HG02763 (cell line): ENCODE measurements around the gene TRAPPC3L.

ENCODE experiments used
- ATAC-seq: cut with Tn5 transposase; IDR thresholded peaks from one replicate; pipeline ENCODE4 v1.9.1; 2021; ENCODE audit warnings: mild to moderate bottlenecking, moderate library complexity; ENCODE audit not compliant: unreplicated experiment

The TRAPPC3L gene

DNA sequence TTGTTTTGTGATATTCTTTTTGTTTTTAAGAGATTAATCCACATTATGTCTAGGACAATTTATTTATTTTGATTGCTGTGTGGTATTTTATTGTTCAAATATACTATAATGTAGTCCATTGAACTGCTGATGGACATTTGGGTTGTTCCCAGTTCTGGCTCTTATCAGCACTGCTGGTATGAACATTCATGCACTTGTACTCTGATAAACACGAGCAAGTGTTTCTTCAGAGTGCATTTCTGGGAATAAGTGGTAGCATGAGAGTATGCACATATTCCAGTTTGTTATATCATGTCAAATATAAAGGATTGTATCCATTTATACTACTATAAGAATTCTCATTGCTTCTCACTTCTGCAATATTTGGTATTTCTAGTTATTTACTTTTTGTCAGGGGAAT, 77.2 kb downstream of the TRAPPC3L start:
- no peak for ATAC-seq

DNA sequence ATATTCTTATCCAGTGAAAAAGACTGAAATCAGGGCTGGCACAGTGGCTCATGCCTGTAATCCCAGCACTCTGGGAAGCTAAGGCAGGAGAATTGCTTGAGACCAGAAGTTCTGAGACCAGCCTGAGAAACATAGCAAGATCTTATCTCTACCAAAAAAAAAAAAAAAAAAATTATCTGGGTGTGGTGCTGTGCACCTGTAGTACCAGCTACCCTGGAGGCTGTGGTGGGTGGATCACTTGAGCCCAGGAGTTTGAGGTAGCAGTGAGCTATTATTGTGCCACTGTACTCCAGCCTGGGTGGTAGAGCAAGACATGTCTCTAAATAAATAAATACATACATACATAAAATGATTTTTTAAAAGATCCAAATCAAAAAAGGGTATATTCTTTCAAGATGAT, 78.0 kb downstream of the TRAPPC3L start:
- no peak for ATAC-seq

DNA sequence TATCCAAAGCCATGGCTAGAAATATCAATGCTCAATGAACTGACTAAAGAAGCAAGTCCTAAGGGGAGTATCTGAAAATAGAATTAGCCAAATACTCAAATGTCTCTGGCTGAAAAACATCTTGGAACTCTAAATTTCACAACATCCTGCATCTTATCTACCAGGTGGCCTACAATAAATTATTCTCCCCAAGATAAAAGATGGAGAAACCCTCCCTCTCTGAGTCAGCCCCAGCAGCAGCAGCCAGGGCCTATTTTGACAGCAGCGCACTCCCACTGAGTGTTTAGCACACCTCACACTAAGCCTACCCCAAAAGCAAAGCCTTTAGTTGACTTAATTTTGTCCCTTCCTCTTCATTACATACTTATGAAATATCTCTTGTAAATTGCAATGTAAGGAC, 78.4 kb downstream of the TRAPPC3L start:
- no peak for ATAC-seq

- ATAC-seq = no peak
Observed at GRCh38 chr6:116465246-116465645, 80.2 kb downstream of the TRAPPC3L start.

DNA sequence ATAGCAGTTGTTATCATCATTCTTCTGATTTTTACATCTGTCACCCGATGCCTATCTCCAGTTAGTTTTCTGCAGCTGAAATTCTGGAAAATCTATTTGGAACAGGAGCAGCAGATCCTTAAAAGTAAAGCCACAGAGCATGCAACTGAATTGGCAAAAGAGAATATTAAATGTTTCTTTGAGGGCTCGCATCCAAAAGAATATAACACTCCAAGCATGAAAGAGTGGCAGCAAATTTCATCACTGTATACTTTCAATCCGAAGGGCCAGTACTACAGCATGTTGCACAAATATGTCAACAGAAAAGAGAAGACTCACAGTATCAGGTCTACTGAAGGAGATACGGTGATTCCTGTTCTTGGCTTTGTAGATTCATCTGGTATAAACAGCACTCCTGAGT, 82.2 kb downstream of the TRAPPC3L start:
- ATAC-seq = no peak

GRCh38 chr6:116461932-116462885, 83.3 kb downstream of the TRAPPC3L start:
- peak; percentile 84 for ATAC-seq

GRCh38 chr6:116461331-116461931, 84.1 kb downstream of the TRAPPC3L start, which contains the start of gene CALHM6:
CALHM6 (plus strand) TSS chr6:116461375; CDS start chr6:116461930, 555 bp downstream.
- no peak for ATAC-seq

DNA sequence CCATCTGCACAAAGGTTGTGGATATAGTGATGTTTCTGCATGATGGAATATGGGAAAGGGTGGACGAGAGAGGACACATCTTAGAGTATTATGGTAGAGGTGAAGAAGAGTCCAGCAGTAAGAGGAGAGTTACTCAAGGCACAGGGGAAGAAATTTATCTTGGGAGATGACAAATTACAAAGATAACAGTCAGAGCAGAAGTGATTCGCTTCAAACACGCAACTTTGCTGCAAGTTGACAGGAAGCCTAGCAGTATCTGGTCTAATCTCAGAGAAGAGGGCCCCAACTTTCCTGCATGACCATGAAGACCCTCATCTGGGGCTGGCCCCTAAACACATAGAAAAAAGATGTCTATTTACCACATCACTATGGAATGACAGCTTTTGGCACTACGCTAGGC, 85.6 kb downstream of the TRAPPC3L start:
- no peak for ATAC-seq

DNA sequence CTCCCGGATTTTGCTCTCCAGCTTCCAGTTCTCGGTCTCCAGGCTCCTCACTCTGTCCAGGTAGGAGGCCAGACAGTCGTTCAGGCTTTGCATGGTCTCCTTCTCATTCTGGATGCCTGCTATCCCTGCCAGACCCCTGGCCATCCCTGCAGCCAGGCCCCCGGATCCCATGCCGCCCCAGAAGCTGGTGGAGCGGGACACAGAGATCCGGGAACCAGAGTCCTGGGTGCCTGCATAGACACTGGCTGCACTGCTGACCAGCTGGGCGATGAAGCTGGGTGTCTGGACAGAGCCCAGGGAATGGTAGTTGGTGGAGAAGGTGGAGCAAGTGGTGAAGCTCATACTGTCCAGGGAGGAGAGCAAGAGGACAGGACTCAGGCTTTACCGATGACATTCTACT, 87.2 kb downstream of the TRAPPC3L start:
- no peak for ATAC-seq

GRCh38 chr6:116456927-116457326, 88.6 kb downstream of the TRAPPC3L start:
- no peak for ATAC-seq

DNA sequence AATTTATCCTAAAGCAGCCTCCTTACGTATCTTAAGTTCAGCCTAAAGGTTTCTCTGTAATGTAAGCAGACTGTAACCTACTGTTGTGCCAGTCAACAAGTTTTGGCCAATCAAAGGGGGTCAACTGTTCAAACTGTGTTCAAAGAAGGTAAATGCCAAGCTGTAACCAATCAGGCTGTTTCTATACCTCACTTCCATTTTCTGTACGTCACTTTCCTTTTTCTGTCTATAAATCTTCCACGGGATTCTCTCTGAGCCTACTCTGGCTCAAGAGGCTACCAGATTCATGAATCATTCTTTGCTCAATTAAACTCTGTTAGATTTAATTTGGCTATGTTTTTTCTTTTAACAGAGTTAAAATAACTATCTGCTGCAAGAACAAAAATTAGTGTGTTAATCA, 89.4 kb downstream of the TRAPPC3L start:
- ATAC-seq = no peak

- no peak for ATAC-seq
Observed at GRCh38 chr6:116452531-116452930, 93.0 kb downstream of the TRAPPC3L start.

- no peak for ATAC-seq
Observed at GRCh38 chr6:116451916-116452315, 93.6 kb downstream of the TRAPPC3L start.

- ATAC-seq = peak; percentile 84
Observed at GRCh38 chr6:116450769-116451740, 94.4 kb downstream of the TRAPPC3L start.

- no peak for ATAC-seq
Observed at GRCh38 chr6:116450185-116450710, 95.2 kb downstream of the TRAPPC3L start.

DNA sequence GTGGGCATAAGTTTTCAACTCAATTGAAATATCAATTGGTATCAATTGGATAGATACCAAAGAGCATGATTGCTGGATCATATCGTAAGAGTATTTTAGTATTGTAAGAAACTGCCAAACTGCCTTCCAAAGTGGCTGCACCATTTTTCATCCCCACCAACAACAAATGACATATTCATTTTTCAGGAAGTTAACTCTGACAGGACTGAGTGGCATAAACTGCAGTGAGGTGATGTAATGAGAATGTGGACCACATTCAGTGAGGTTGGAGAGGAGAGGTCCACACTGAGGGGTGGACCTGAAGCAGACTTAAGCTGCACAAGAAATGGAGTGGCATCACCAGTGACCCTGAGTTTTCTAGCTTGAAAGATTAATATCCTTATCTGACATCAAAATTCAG, 95.9 kb downstream of the TRAPPC3L start:
- no peak for ATAC-seq

- ATAC-seq = no peak
Observed at GRCh38 chr6:116447496-116448011, 97.9 kb downstream of the TRAPPC3L start.

DNA sequence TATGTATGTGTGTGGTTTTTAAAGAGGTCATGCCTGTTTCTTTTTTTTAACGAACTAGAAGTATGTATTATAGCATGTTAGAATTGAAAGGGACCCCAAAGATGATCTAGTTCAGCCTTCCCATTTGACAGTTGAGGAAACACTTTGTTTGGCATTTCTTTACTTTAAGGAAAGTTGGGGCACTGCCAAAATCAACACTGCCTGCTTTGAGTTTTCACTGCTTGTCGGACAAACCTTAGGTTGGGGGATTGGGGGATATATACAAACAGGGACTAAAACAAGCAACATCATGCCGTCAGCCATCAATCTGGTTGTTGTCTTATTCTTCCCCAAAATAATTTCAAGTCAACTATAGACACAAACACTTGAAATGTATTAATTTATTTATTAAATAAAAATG, 98.4 kb downstream of the TRAPPC3L start:
- no peak for ATAC-seq

- ATAC-seq = no peak
Observed at GRCh38 chr6:116446399-116446798, 99.1 kb downstream of the TRAPPC3L start.

DNA sequence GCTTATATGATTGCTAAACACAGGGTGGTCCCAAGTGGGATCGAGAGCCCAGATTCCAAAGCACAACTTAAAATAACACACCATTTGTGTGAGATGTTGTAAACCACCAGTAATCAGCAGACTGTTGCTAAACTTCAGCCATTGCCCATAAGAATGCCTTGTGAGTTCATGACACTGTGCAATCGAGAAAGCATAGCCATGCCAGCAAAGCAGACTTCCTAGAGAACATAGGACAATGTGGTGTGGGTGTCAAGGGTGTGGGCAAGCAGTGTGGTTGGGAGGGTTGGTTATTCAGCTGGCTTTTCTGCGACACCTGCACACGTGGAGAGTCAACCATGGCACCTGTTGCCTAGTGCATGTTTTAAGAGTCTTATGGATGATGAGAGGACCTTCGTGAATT, 100.4 kb downstream of the TRAPPC3L start:
- ATAC-seq = no peak
